Neural cell (in vitro differentiated cells): ENCODE results near the gene AEBP1. TPM values are rescaled to one million over a fixed set of nuclear protein-coding genes. Genes with fewer than 3 reads are reported as not detected.

Experiments
- H2AFZ ChIP-seq: fragments of 200-600, 300-800 bp; sonication (generic), shearing (Covaris generic); 2 replicates; pipeline ENCODE4 v1.6.0; 2014; ENCODE audit warnings: low read depth, mild to moderate bottlenecking, antibody characterized with exemption, low read length, moderate library complexity
- H3F3A ChIP-seq: fragments of 200-600 bp; shearing (Covaris generic); 2 replicates; pipeline ENCODE4 v1.6.1; 2016; ENCODE audit warnings: mild to moderate bottlenecking, moderate library complexity, mixed read lengths, antibody characterized with exemption, low read length; ENCODE audit not compliant: insufficient read depth, poor library complexity, severe bottlenecking
- H3K27ac ChIP-seq: fragments of 200-600, 300-800 bp; sonication (generic), shearing (Covaris generic); 2 replicates; pipeline ENCODE4 v1.5.1; 2014; ENCODE audit warnings: mild to moderate bottlenecking, low read length, moderate library complexity
- H3K27me3 ChIP-seq: fragments of 300-800, 200-600 bp; sonication (generic), shearing (Covaris generic); 2 replicates; pipeline ENCODE4 v1.6.0; 2014; ENCODE audit warnings: mild to moderate bottlenecking, low read depth, low read length, moderate library complexity; ENCODE audit not compliant: insufficient read depth
- H3K36me3 ChIP-seq: fragments of 300-800, 200-600 bp; sonication (generic), shearing (Covaris generic); 2 replicates; pipeline ENCODE4 v1.5.1; 2014; ENCODE audit warnings: mild to moderate bottlenecking, antibody characterized with exemption, low read length, moderate library complexity; ENCODE audit not compliant: insufficient read depth
- H3K4me2 ChIP-seq: fragments of 300-800, 200-600 bp; sonication (generic), shearing (Covaris generic); 2 replicates; pipeline ENCODE4 v1.6.0; 2014; ENCODE audit warnings: mild to moderate bottlenecking, low read length
- H3K4me3 ChIP-seq: fragments of 300-800, 200-600 bp; sonication (generic), shearing (Covaris generic); 2 replicates; pipeline ENCODE4 v1.5.1; 2014; ENCODE audit warnings: mild to moderate bottlenecking, low read length, moderate library complexity
- H3K79me2 ChIP-seq: fragments of 200-600 bp; shearing (Covaris generic); replicated peaks from 2 replicates; pipeline ENCODE4 v1.6.0; 2014; ENCODE audit warnings: mild to moderate bottlenecking, low read length, moderate library complexity; ENCODE audit not compliant: insufficient read depth
- H3K9ac ChIP-seq: fragments of 300-800, 200-600 bp; sonication (generic), shearing (Covaris generic); 2 replicates; pipeline ENCODE4 v1.6.1; 2016; ENCODE audit warnings: mild to moderate bottlenecking, low read length, mixed read lengths
- H3K9me2 ChIP-seq: fragments of 200-600 bp; shearing (Covaris generic); 2 replicates; pipeline ENCODE4 v1.6.1; 2016; ENCODE audit warnings: mild to moderate bottlenecking, low read length, mixed read lengths; ENCODE audit not compliant: insufficient read depth
- H3K9me3 ChIP-seq: fragments of 200-600, 300-800 bp; sonication (generic), shearing (Covaris generic); 2 replicates; pipeline ENCODE4 v1.6.1; 2016; ENCODE audit warnings: mild to moderate bottlenecking, mixed run types, low read length, moderate library complexity, mixed read lengths
- H4K20me1 ChIP-seq: fragments of 200-600 bp; shearing (Covaris generic); 2 replicates; pipeline ENCODE4 v1.6.1; 2016; ENCODE audit warnings: mild to moderate bottlenecking, mixed run types; ENCODE audit not compliant: insufficient read depth
- CTCF ChIP-seq: fragments of 450-650 bp; IDR thresholded peaks from 2 replicates; pipeline ENCODE4 v1.5.1; 2014; ENCODE audit warnings: antibody characterized with exemption, mild to moderate bottlenecking, moderate library complexity; ENCODE audit not compliant: poor library complexity, severe bottlenecking
- EP300 ChIP-seq: fragments of 450-650 bp; conservative IDR thresholded peaks from 2 replicates; pipeline ENCODE4 v1.6.1; 2014; ENCODE audit warnings: antibody characterized with exemption, mild to moderate bottlenecking, moderate library complexity; ENCODE audit not compliant: poor library complexity, severe bottlenecking
- EZH2 ChIP-seq: fragments of 200-600, 300-800 bp; shearing (Covaris generic), sonication (generic); IDR thresholded peaks from 2 replicates; pipeline ENCODE4 v1.6.1; 2014; ENCODE audit warnings: antibody characterized with exemption, low read length, borderline replicate concordance, mild to moderate bottlenecking; ENCODE audit not compliant: insufficient read depth, poor library complexity, severe bottlenecking
- MXI1 ChIP-seq: fragments of 450-650 bp; conservative IDR thresholded peaks from 2 replicates; pipeline ENCODE4 v1.6.1; 2014; ENCODE audit warnings: antibody characterized with exemption, mild to moderate bottlenecking; ENCODE audit not compliant: poor library complexity, severe bottlenecking
- POLR2AphosphoS5 ChIP-seq: IDR thresholded peaks from 2 replicates; pipeline ENCODE4 v1.6.1; 2012
- RAD21 ChIP-seq: fragments of 450-650 bp; conservative IDR thresholded peaks from 2 replicates; pipeline ENCODE4 v1.6.1; 2014; ENCODE audit warnings: antibody characterized with exemption, mild to moderate bottlenecking, moderate library complexity
- REST ChIP-seq: IDR thresholded peaks from 2 replicates; pipeline ENCODE4 v1.6.1; 2012; ENCODE audit warnings: borderline replicate concordance
- SMC3 ChIP-seq: fragments of 450-650 bp; conservative IDR thresholded peaks from 2 replicates; pipeline ENCODE4 v1.6.1; 2014; ENCODE audit warnings: antibody characterized with exemption, mild to moderate bottlenecking, moderate library complexity; ENCODE audit not compliant: poor library complexity
- TAF1 ChIP-seq: IDR thresholded peaks from 2 replicates; pipeline ENCODE4 v1.6.1; 2012; ENCODE audit warnings: low read depth
- polyA plus RNA-seq: library from polyadenylated mRNA; depleted of rRNA; stranded (reverse); fragments of >200 nt; gene quantifications from 2 replicates; pipeline ENCODE4 v1.2.3, GENCODE V29; 2014

Gene AEBP1
- polyA plus RNA-seq, 1 donor from 2014 or later = 0.30 TPM

- no peak overlapping the region for H3K27ac ChIP-seq
- no peaks in the 10 kb centered on the region for H4K20me1 ChIP-seq
- no peaks in the 10 kb centered on the region for H3K27me3 ChIP-seq
- no peaks in the 10 kb centered on the region for H3K9me2 ChIP-seq
- H3F3A ChIP-seq = no peaks in the 10 kb centered on the region
- H3K4me2 ChIP-seq = no peak overlapping the region
- H3K79me2 ChIP-seq = peaks cover 7% of the 10 kb centered on the region
- H3K36me3 ChIP-seq = peaks cover 16% of the 10 kb centered on the region
- no peak overlapping the region for H3K9ac ChIP-seq
- H3K9me3 ChIP-seq = peaks cover 6% of the 10 kb centered on the region
- no peak overlapping the region for H3K4me3 ChIP-seq
- TF ChIP-seq MXI1 = no peak
- TF ChIP-seq EZH2 = no peak
- no peak for TF ChIP-seq EP300
- no peak for TF ChIP-seq SMC3
- no peak for TF ChIP-seq REST
- TF ChIP-seq RAD21 = no peak
- no peak for TF ChIP-seq CTCF
- no peak for TF ChIP-seq TAF1
- no peak for TF ChIP-seq POLR2AphosphoS5
- H2AFZ ChIP-seq = no peak overlapping the region
Measured at GRCh38 chr7:44058759-44059218, 45.4 kb upstream of the AEBP1 start.

GRCh38 chr7:44059219-44060090 is 44.7 kb upstream of the AEBP1 start:
- Histone ChIP-seq H3K79me2 (peaks cover 7% of the 10 kb centered on the region), H3K9me3 (peaks cover 6% of the 10 kb centered on the region), H3F3A (no peaks in the 10 kb centered on the region), H3K4me3 (no peak overlapping the region), H3K9ac (no peak overlapping the region), H3K27me3 (no peaks in the 10 kb centered on the region), H3K36me3 (peaks cover 16% of the 10 kb centered on the region), H3K9me2 (no peaks in the 10 kb centered on the region), H2AFZ (no peak overlapping the region), H3K27ac (no peak overlapping the region), H4K20me1 (no peaks in the 10 kb centered on the region), H3K4me2 (no peak overlapping the region)
- TF ChIP-seq REST (no peak), POLR2AphosphoS5 (no peak)
